Measurements from ENCODE around the gene ZFAND3. TPM values are rescaled to one million over a fixed set of nuclear protein-coding genes. Genes with fewer than 3 reads are reported as not detected.
"Not testable (repeated sequence)": the region's sequence is repeated elsewhere in the genome, so short reads cannot be mapped to it uniquely, and the experiment has no call there.

Gene ZFAND3
- polyA plus RNA-seq, 10 donors = 72.6 to 114 (median 89.2) TPM

GRCh38 chr6:37860226-37860839, 40.8 kb downstream of the ZFAND3 start:
- DNase-seq = peak; percentile 27 to 41 (median 30)

GRCh38 chr6:37861452-37861851, 41.9 kb downstream of the ZFAND3 start:
- no peak for DNase-seq

GRCh38 chr6:37862430-37862829, 42.9 kb downstream of the ZFAND3 start:
- no peak for DNase-seq

GRCh38 chr6:37862992-37863391, 43.5 kb downstream of the ZFAND3 start:
- no peak for DNase-seq

GRCh38 chr6:37864250-37864649, 44.7 kb downstream of the ZFAND3 start:
- DNase-seq = no peak

GRCh38 chr6:37865504-37865903, 46.0 kb downstream of the ZFAND3 start:
- DNase-seq = no peak

GRCh38 chr6:37866590-37867507, 47.3 kb downstream of the ZFAND3 start:
- DNase-seq = no peak

- no peak for DNase-seq
Observed at GRCh38 chr6:37867756-37868446, 48.4 kb downstream of the ZFAND3 start.

GRCh38 chr6:37868447-37868825, 48.9 kb downstream of the ZFAND3 start:
- peak in 1 of 3 donors; percentile 57 for DNase-seq

GRCh38 chr6:37871616-37872372, 52.3 kb downstream of the ZFAND3 start:
- DNase-seq = no peak

GRCh38 chr6:37872373-37872745, 52.8 kb downstream of the ZFAND3 start:
- no peak for DNase-seq

GRCh38 chr6:37874726-37875125, 55.2 kb downstream of the ZFAND3 start:
- no peak for DNase-seq

GRCh38 chr6:37875561-37876309, 56.2 kb downstream of the ZFAND3 start:
- DNase-seq = no peak

- no peak for DNase-seq
Observed at GRCh38 chr6:37876843-37877242, 57.3 kb downstream of the ZFAND3 start.

- no peak for DNase-seq
Observed at GRCh38 chr6:37877373-37878149, 58.0 kb downstream of the ZFAND3 start.

GRCh38 chr6:37878150-37878710, 58.7 kb downstream of the ZFAND3 start:
- DNase-seq = no peak

- DNase-seq = not testable (repeated sequence)
Observed at GRCh38 chr6:37880602-37881001, 61.1 kb downstream of the ZFAND3 start.

GRCh38 chr6:37882292-37882691, 62.8 kb downstream of the ZFAND3 start:
- no peak for DNase-seq

- DNase-seq = peak in 1 of 3 donors; percentile 39
Observed at GRCh38 chr6:37882724-37883413, 63.3 kb downstream of the ZFAND3 start.
